Measurements from ENCODE around the gene HSH2D.

GRCh38 chr19:16191216-16191908 lies 47.9 kb downstream of the HSH2D start:
- TF ChIP-seq CTCF (IDR thresholded peaks at IDR 0.05) (no peak), POLR2A (IDR thresholded peaks at IDR 0.05) (no peak)
